H1 (cell line): Measurements from ENCODE around the gene MTHFD1. TPM values are rescaled to one million over a fixed set of nuclear protein-coding genes. Genes with fewer than 3 reads are reported as not detected.

Experiments
- BCL11A ChIP-seq, 2 experiments: IDR thresholded peaks; one replicate each; pipeline ENCODE4 v1.6.1; 2011; ENCODE audit warnings: low read depth in 2 of 2, low read length in 2 of 2, mild to moderate bottlenecking in 2 of 2
- CHD7 ChIP-seq: fragments of 300-600 bp; sonication (generic); IDR thresholded peaks from 2 replicates; pipeline ENCODE4 v1.7.1; 2012; ENCODE audit warnings: low read length, moderate library complexity, mild to moderate bottlenecking, inconsistent platforms; ENCODE audit not compliant: insufficient replicate concordance
- CTBP2 ChIP-seq: IDR thresholded peaks from 2 replicates; pipeline ENCODE4 v1.7.0; 2011; ENCODE audit warnings: borderline replicate concordance, mild to moderate bottlenecking, moderate library complexity, mixed read lengths, low read length; ENCODE audit not compliant: insufficient read depth, insufficient read length
- KDM4A ChIP-seq: IDR thresholded peaks from one replicate; pipeline ENCODE4 v1.7.1; 2012; ENCODE audit warnings: low read depth, mild to moderate bottlenecking, moderate library complexity, low read length, inconsistent platforms; ENCODE audit not compliant: severe bottlenecking
- POU5F1 ChIP-seq: IDR thresholded peaks from 2 replicates; pipeline ENCODE4 v1.6.1; 2011; ENCODE audit warnings: low read depth, mild to moderate bottlenecking, low read length, moderate library complexity
- SIX5 ChIP-seq: IDR thresholded peaks from 2 replicates; pipeline ENCODE4 v1.6.1; 2011; ENCODE audit warnings: mild to moderate bottlenecking, low read depth, low read length
- SP2 ChIP-seq: IDR thresholded peaks from 2 replicates; pipeline ENCODE4 v1.6.1; 2012; ENCODE audit warnings: mild to moderate bottlenecking, low read length, inconsistent platforms
- polyA plus RNA-seq, 7 experiments: library from polyadenylated mRNA; depleted of rRNA in 3 of 7; stranded (reverse) in 5 of 7; unstranded in 2 of 7; fragments of >200 nt in 5 of 7; fragments of 200-250 nt in 2 of 7; gene quantifications; 1 replicate in 5 of 7; 2 replicates in 1 of 7; 4 replicates in 1 of 7; pipeline versions ENCODE4 v1.2.1 to v1.2.3, GENCODE V29; 2011 to 2013; ENCODE audit warnings: missing spikeins in 2 of 7, mixed read lengths in 2 of 7
- total RNA-seq: library from RNA; stranded (reverse); fragmentation: NEBNext Ultra II Directional; extraction: Animal tissue kit (Norgen Biotek cat#: 25700); gene quantifications from 2 replicates; pipeline ENCODE4 v1.2.1, GENCODE V29; 2021
- TF ChIP-seq, protein P1 (sequence below): IDR thresholded peaks from 2 replicates; pipeline ENCODE4 v1.6.1; 2012; ENCODE audit warnings: inconsistent platforms

Gene MTHFD1
- total and polyA plus RNA-seq, 2 of the 8 experiments (the other 6 are each of a cell fraction or from before 2014, with no cell fraction given): 79.7 to 332 TPM

DNA sequence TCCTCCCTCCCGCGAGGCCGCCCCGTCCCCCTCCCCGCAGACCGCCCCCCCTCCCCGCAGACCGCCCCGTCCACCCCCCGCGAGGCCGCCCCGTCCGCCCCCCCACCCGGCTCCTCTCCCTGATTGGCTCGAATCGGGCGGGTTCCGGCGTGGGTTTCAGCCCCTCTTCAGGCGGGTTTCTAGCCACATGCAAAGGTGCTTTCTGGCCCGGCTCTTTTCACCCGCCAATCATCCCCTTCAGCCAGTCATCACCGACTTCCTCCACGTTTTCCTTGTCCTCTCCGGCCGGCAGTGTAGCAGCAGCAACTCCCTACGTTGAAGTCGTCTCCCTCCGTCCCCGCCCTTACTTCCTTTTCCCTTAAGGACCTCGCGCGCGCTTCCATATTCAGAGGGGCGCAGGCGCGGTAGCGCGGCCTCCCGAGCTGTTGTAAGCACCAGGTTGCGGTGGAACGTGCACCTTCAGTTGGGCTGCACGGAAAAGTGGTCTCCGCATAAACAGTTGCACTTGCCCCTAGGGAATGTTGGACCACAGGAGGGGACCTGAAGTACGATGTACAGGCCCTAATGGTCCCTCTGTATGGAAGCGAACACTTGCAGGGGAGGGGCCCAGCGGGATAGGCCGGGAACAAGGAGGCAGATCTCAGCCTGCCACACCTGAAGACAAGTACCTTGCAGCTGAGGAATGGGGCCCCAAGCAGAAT lies 49.4 kb upstream of the MTHFD1 start (continued):
- no peak for TF ChIP-seq CHD7
- TF ChIP-seq, protein P1, sequence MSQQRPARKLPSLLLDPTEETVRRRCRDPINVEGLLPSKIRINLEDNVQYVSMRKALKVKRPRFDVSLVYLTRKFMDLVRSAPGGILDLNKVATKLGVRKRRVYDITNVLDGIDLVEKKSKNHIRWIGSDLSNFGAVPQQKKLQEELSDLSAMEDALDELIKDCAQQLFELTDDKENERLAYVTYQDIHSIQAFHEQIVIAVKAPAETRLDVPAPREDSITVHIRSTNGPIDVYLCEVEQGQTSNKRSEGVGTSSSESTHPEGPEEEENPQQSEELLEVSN: peak; percentile 73; the same call in 1 of the 2 replicates
- TF ChIP-seq CTBP2: no peak
- TF ChIP-seq POU5F1: no peak
- TF ChIP-seq SP2: no peak
- TF ChIP-seq KDM4A: peak; percentile 34
- TF ChIP-seq SIX5: no peak
- no peak for TF ChIP-seq BCL11A (IDR thresholded peaks at IDR 0.05; ENCODE audit: low read depth in 2 of 2, low read length in 2 of 2)
- TF ChIP-seq, all 59 proteins: peak for 18
